KOPT-K1 (cell line): Measurements from ENCODE around the gene NCKAP1.

Experiments used
- H3K27ac ChIP-seq: fragments of 200-600 bp; sonication (generic); 2 replicates; pipeline ENCODE4 v1.5.1; 2016; ENCODE audit warnings: antibody characterized with exemption, mild to moderate bottlenecking, low read depth, low read length; ENCODE audit not compliant: poor library complexity, severe bottlenecking
- H3K36me3 ChIP-seq: fragments of 200-600 bp; sonication (generic); 2 replicates; pipeline ENCODE4 v1.5.1; 2017; ENCODE audit warnings: antibody characterized with exemption, mild to moderate bottlenecking, low read length, moderate library complexity; ENCODE audit not compliant: insufficient read depth
- H3K9me3 ChIP-seq: fragments of 200-600 bp; sonication (generic); 2 replicates; pipeline ENCODE4 v1.5.1; 2017; ENCODE audit warnings: antibody characterized with exemption, low read length, mild to moderate bottlenecking; ENCODE audit not compliant: insufficient read depth, poor library complexity, severe bottlenecking

Gene NCKAP1

DNA sequence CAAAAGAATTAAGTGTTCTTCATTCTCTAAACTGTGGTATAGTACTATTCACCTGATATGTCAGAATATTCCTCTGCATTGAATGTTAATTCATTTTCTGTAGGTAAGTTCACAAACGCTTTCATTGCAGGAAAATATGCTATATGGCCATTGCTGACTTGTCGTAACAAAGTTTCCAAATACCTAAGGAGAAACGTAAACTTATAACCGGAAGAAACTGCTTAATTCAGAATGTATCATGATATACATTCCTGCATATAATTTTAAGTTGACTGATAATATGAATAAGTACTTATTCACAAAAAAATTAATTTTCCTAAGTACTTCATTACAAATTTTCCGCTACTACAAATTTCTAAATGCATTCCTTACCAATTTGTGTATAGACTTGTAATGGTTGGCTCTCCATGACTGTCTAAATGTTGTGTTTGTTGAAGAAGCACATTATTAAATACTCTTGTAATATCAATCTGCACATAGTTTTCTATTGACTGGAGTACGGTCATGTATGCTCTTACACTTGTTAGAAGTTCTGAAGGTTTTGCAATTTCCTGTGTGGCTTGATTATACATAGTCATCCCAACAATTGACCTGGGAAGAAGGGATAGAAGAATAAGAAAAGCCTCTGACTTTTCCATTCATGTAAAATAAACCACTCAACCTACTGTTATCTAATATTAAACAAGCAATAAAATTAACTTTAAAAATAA is 85.4 kb downstream of the NCKAP1 start:
- no peaks in the 10 kb centered on the region for H3K36me3 ChIP-seq
- H3K9me3 ChIP-seq = no peaks in the 10 kb centered on the region
- H3K27ac ChIP-seq = no peak overlapping the region

DNA sequence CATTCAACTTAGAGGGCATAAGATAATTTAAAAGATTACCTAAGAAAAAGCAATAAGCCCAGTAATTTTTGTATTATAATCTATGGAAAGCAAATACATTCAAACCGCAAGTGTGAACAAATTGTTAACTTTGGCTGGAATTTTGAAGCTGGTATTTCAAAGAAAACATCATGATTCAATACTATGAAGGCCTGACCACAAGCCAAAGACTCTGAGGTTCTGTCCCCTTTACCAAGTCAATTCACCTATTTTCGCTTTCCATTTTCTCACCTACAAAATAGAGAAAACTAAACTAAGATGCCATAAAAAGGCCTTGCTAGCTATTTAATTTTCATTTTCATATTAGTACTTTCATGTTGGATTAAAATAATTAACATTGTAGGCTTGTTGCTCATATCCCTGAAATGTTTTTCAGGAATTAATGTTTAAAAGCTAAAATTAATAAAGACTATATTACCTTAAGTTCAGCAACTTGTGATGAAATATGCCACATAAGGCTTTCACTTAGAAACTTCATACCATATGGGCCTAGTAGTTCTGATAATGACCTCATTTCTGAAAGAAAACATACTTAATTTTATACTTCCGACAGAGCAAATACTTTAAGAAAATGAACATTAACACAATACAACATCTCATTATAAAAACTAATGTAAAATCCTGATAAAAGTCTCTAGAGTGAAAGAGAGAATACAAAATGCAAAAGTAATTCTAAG is 86.2 kb downstream of the NCKAP1 start:
- no peak overlapping the region for H3K27ac ChIP-seq
- H3K36me3 ChIP-seq = no peaks in the 10 kb centered on the region
- no peaks in the 10 kb centered on the region for H3K9me3 ChIP-seq

DNA sequence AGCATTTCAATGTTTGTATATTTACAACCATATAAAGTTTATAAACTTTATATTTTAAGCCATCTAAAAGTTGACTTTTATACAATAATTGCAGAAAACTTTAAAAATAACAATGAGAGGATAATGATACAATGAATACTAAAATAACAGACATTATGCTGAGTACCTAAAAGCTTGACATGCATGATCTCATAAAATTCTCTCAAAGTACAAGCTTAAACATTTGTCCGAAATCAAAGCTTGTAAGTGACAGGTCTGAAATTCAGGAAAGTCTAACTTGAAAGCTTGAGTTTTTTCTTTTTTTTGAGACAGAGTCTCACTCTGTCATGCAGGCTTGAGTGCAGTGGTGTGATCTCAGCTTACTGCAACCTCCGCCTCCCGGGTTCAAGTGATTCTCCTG is 87.7 kb downstream of the NCKAP1 start:
- Histone ChIP-seq H3K9me3 (no peaks in the 10 kb centered on the region), H3K36me3 (no peaks in the 10 kb centered on the region), H3K27ac (no peak overlapping the region)

DNA sequence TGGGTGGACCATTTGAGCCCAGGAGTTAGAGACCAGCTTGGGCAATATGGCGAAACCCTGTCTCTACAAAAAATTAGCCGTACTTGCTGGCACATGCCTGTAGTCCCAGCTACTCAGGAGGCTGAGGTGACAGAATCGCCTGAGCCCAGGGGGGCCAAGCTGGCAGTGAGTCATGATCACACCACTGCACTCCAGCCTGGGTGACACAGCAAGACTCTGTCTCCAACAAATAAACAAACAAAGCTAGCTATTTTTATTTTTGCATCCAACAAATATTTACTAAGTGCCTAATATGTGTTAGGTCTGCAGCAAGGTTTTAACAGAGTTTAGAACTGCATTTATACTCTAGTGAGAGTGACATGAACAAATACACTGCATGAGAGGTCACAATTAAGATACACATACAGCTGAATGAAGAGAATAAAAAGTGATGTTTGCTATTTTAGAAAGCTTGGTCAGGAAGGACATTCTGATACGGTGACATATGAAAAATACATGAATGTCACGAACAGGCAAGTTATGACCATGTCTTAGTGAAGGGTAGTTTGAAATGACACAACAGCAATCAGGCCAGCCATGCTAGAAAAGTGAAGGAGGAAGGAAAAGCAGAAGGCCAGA is 88.6 kb downstream of the NCKAP1 start:
- no peaks in the 10 kb centered on the region for H3K9me3 ChIP-seq
- no peak overlapping the region for H3K27ac ChIP-seq
- no peaks in the 10 kb centered on the region for H3K36me3 ChIP-seq

DNA sequence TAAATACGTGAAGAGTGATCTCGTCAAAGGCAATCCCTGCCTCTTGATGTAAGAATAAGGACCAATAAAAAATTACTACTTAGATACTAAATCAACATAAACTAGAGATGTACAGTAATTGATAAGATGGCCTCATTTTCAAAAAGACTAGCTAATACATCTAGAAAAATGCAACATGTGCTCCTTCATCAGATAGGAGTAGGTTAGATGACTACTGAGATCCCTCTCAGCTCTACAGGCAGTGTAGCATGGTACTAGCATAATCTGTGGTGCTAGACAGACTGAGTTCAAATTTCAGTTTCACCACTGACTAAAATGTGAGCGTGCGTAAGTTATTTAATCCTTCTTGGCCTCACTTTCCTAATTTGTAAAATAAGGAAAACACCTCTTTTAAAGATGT is 89.2 kb downstream of the NCKAP1 start:
- no peak overlapping the region for H3K27ac ChIP-seq
- no peaks in the 10 kb centered on the region for H3K36me3 ChIP-seq
- no peaks in the 10 kb centered on the region for H3K9me3 ChIP-seq

DNA sequence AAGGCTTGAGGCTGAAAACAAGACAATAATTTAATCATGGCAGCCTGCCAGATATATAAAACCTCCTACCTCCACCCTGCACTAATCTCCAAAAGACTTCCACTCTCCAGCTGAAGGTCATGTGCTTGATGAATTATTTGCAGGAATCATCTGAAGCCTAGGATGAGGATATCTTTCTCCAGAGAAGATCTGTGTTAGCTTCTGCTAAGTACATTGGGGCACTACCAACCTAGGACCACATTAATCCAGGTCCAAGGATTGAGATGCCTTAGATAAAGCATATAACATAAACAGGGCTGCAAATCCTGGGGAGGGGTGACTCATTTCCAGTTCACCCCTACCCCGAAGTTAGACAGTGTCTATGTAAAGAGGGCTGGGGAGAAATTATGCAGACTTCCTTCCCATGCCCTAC is 91.3 kb downstream of the NCKAP1 start:
- Histone ChIP-seq H3K27ac (no peak overlapping the region), H3K36me3 (no peaks in the 10 kb centered on the region), H3K9me3 (no peaks in the 10 kb centered on the region)

DNA sequence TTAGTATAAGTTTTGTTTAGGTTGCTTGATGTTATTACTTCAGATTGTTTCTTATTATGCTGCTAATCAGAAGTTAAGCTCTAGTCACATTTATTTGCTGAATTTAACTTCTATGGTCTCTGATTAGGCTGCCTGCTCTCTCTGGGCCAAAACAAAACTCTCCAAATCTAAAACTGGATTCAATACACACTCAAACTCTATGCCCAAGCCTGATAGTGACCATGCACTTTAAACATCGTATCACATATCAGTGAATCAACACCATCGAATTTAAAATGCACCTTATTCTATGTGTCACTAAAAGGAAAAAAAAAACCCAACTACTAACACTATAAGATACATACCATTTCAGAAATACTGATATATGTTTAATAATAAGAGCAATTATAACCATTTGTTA is 94.9 kb downstream of the NCKAP1 start:
- H3K36me3 ChIP-seq = no peaks in the 10 kb centered on the region
- H3K9me3 ChIP-seq = no peaks in the 10 kb centered on the region
- no peak overlapping the region for H3K27ac ChIP-seq

DNA sequence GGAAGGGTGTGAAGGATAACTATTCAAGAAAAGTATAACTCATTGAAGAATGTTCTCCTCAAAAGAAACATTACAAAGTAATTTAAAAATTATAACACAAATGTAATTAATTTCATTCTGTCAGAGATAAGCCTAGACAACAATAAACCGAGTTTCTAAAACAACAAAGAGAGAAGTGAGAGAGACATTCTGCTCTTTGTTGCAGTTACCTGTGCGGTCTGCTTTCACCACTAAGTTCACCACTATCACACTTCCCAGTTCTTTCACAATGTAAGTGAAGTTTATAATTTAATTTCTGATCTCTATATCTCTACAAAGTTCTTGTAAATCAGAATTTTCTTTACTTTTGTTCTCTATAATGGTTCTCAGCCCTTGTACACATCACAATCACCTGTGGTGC is 95.5 kb downstream of the NCKAP1 start:
- H3K27ac ChIP-seq = no peak overlapping the region

DNA sequence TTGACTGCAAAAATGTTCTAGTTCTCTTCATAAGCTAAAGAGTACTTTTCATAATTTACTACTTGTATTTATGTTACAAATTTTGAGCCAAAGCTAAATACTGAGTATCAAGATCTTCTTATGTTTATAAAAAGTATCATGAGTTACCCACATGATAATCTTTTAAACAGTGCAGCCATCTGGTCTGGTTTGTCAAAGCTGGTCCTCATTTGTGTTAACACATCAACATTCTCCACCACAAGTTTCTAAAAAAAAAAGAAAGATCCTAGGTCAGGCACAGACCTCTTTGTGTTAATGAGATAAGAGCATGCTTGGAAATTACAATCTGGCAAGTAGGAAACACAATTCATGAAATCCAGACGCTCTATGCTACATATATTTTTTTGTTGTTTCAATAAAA is 96.3 kb downstream of the NCKAP1 start:
- H3K27ac ChIP-seq = no peak overlapping the region
- H3K36me3 ChIP-seq = no peaks in the 10 kb centered on the region

More for the DNA sequence above, 95.5 kb downstream of the NCKAP1 start:
- H3K9me3 ChIP-seq = no peaks in the 10 kb centered on the region
- H3K36me3 ChIP-seq = no peaks in the 10 kb centered on the region

DNA sequence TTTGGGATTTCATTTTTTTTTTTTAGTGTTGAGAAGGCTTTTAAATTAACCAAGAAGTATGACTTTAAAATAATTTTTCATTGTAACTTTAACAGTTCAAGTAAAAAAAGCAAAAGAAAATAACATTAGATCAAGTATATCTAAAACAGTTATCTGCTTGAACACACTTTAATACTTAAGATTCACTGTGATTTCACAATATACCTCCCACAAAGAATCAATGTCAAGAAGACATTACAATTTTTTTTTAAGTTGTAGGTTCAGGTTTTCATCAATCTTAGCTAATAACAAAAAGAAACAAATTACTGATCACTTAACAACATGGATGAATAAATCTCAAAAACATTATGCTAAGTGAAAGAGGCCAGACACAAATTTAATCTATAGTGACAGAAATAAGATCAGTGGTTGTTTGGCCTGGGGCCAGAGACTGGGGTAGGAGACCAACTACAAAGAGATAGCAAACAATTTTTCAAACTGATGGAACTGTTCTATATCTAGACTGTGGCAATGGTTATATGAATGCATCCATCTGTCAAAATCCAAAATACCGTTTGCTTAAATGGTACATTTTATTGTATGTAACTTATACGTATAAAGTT is 97.0 kb downstream of the NCKAP1 start:
- Histone ChIP-seq H3K36me3 (no peaks in the 10 kb centered on the region), H3K9me3 (no peaks in the 10 kb centered on the region), H3K27ac (no peak overlapping the region)

More for the DNA sequence above, 96.3 kb downstream of the NCKAP1 start:
- no peaks in the 10 kb centered on the region for H3K9me3 ChIP-seq

DNA sequence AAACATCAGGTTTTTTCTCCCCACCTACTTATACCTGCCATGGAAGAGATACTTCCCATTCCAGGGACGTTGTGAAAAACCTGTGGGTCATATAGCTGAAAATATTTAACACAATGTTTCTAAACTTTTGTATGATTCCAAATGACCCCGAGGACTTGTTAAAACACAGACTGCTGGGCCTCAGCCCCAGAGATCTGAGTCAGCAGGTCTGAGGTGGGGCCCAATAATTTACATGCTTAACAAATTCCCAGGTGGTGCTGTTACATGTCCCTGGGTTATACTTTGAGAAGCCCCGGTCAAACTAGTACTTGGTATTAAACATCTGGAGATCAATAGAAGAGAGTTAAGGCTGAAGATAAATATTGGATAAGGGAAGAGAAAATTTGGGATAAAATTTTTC is 100.4 kb downstream of the NCKAP1 start:
- no peaks in the 10 kb centered on the region for H3K9me3 ChIP-seq
- no peak overlapping the region for H3K27ac ChIP-seq
- H3K36me3 ChIP-seq = no peaks in the 10 kb centered on the region

DNA sequence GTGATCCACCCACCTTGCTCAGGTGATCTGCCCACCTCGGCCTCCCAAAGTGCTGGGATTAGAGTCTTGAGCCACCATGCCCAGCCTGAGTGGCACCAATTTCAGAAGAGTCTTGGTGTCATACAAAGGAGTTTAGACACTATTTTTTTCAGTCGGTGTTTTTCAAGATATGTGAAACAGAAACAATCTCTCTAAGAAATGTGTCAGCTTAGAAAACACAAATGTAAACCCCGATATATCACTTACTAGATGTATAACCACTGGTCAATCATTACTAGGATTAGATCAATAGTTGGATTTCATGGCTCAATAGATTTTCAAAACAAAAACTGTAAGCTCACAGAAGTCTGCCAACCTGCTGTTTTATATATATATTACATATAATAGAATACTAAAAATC is 104.6 kb downstream of the NCKAP1 start:
- no peak overlapping the region for H3K27ac ChIP-seq
- no peaks in the 10 kb centered on the region for H3K36me3 ChIP-seq

DNA sequence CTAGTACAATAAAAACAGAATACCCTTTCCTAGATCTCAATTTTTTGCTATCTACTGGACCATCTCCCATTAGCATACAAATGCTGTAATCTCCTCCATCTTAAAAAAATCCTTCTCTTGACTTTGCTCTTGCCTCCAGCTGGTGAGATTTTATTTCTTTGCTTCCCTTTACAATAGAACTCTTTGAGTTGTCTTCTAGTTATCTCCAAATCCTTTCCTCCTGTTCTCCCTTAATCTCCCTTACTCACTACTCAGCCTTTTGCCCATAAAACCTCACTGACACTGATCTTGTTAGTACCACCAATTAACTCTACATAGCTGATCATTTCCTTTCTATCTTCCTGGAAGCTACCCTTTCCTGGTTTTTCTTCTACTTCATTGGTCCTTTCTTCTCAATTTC is 108.3 kb downstream of the NCKAP1 start:
- no peak overlapping the region for H3K27ac ChIP-seq
- no peaks in the 10 kb centered on the region for H3K9me3 ChIP-seq
- no peaks in the 10 kb centered on the region for H3K36me3 ChIP-seq

More for the DNA sequence above, 104.6 kb downstream of the NCKAP1 start:
- no peaks in the 10 kb centered on the region for H3K9me3 ChIP-seq

DNA sequence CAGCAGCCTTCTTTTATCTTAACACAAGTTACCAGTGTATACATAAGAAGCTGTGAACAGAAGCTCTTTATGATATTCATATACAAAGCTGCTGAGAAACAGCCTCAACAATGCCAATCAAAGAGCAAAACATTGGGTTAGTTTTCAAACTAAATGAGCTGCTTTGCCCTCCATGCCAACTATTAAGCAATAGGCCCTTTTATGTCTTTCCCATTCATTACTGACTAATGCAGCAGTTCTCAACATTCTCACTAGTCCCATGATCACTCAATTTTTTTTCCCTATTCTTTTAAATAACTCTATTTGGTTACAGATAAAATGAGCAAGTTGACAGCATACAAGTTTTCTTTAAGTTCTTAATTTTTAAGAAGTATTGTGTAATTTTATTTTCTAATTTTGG is 114.0 kb downstream of the NCKAP1 start:
- no peak overlapping the region for H3K27ac ChIP-seq
- no peaks in the 10 kb centered on the region for H3K36me3 ChIP-seq
- no peaks in the 10 kb centered on the region for H3K9me3 ChIP-seq

DNA sequence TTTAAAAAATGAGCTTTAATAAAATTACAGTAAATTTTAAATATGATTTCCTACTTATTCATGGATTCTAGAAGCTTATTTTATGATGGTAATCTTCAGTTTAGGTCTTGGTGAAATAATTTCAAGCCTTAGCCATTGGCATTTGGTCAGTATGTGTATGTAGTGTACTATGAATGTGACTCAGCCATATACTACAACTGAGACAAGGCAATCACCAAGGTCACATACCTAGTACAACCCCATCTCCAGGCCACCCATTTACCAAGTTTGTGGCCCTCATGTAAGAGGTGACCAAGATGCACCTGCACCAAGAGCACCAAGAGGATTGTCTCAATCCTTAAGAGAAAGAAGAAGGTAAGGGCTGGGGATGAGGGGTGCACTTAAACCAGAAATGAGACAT is 117.0 kb downstream of the NCKAP1 start:
- Histone ChIP-seq H3K9me3 (no peaks in the 10 kb centered on the region), H3K27ac (no peak overlapping the region), H3K36me3 (no peaks in the 10 kb centered on the region)
